Eye (tissue), 1 donor: ENCODE results near the gene OR5AU1.

Source experiments
- DNase-seq: peaks from one replicate; pipeline ENCODE4 v3.0.0-alpha.2; 2015

The OR5AU1 gene

GRCh38 chr14:21155963-21156362 is at the start of gene OR5AU1:
TSS of gene OR5AU1 (minus strand) at chr14:21156063. CDS start at chr14:21155872, 191 bp downstream.
- DNase-seq, result no peak

- DNase-seq, result no peak
Observed at GRCh38 chr14:21205026-21205677, 49.3 kb upstream of the OR5AU1 start.

- no peak for DNase-seq
Observed at GRCh38 chr14:21204167-21205025, 48.5 kb upstream of the OR5AU1 start.

- DNase-seq, result no peak
Observed at GRCh38 chr14:21203470-21204166, 47.8 kb upstream of the OR5AU1 start.

GRCh38 chr14:21202463-21203358 is 46.8 kb upstream of the OR5AU1 start:
- no peak for DNase-seq

GRCh38 chr14:21201732-21202462 is 46.0 kb upstream of the OR5AU1 start:
- DNase-seq, result no peak

- no peak for DNase-seq
Observed at GRCh38 chr14:21200752-21201461, 45.0 kb upstream of the OR5AU1 start.

GRCh38 chr14:21199611-21200560 is 44.0 kb upstream of the OR5AU1 start:
- no peak for DNase-seq

GRCh38 chr14:21197418-21198205 is 41.7 kb upstream of the OR5AU1 start:
- no peak for DNase-seq

GRCh38 chr14:21194597-21194996 is 38.7 kb upstream of the OR5AU1 start:
- no peak for DNase-seq

- DNase-seq, result no peak
Observed at GRCh38 chr14:21192875-21193535, 37.1 kb upstream of the OR5AU1 start.

GRCh38 chr14:21192447-21192822 is 36.6 kb upstream of the OR5AU1 start:
- DNase-seq, result no peak

GRCh38 chr14:21191809-21192446 is 36.1 kb upstream of the OR5AU1 start:
- DNase-seq, result peak; percentile 80

- DNase-seq, result no peak
Observed at GRCh38 chr14:21191261-21191808, 35.5 kb upstream of the OR5AU1 start.

- no peak for DNase-seq
Observed at GRCh38 chr14:21185491-21185890, 29.6 kb upstream of the OR5AU1 start.

- DNase-seq, result no peak
Observed at GRCh38 chr14:21184254-21184653, 28.4 kb upstream of the OR5AU1 start.

GRCh38 chr14:21182166-21182565 is 26.3 kb upstream of the OR5AU1 start:
- DNase-seq, result no peak

GRCh38 chr14:21171128-21171527 is 15.3 kb upstream of the OR5AU1 start:
- no peak for DNase-seq
